ENCODE results near the gene BTNL8. TPM values are rescaled to one million over a fixed set of nuclear protein-coding genes. Genes with fewer than 3 reads are reported as not detected.

Gene BTNL8
- total and polyA plus RNA-seq, 9 donors, result 0.04 to 3.9 (median 0.32) TPM; not detected in 5

GRCh38 chr5:180914646-180915045 lies 15.7 kb downstream of the BTNL8 start:
- no peak overlapping the region for H3K4me3 ChIP-seq
- no peak for DNase-seq
- no peaks in the 10 kb centered on the region for H3K9me3 ChIP-seq
- TF ChIP-seq POLR2A (IDR thresholded peaks at IDR 0.05) (no peak), CTCF (IDR thresholded peaks at IDR 0.05) (no peak)
- H3K27ac ChIP-seq, result no peak overlapping the region
- H3K36me3 ChIP-seq, result no peaks in the 10 kb centered on the region
- H3K4me1 ChIP-seq (ENCODE audit: insufficient read depth), result no peaks in the 10 kb centered on the region
- H3K27me3 ChIP-seq, result no peaks in the 10 kb centered on the region
- intact Hi-C loops (cut with DNase I), result no loop called here
- WGBS, 3 donors, result 81 to 90% (median 85%) methylated on average over 2 of the region's 2 CpGs

- TF ChIP-seq EP300 (IDR thresholded peaks at IDR 0.05) (no peak), POLR2A (IDR thresholded peaks at IDR 0.05) (no peak)
- Histone ChIP-seq H3K9me3 (no peaks in the 10 kb centered on the region), H3K27me3 (no peaks in the 10 kb centered on the region), H3K4me1 (ENCODE audit: insufficient read depth) (no peaks in the 10 kb centered on the region), H3K27ac (no peak overlapping the region), H3K36me3 (no peaks in the 10 kb centered on the region), H3K4me3 (no peak overlapping the region)
- 55 to 67% (median 59%) methylated on average over 3 of the region's 3 CpGs for WGBS, 3 donors
- intact Hi-C loops (cut with DNase I), result no loop called here
- no peak for DNase-seq
Measured at GRCh38 chr5:180915924-180916323, 17.0 kb downstream of the BTNL8 start.

DNA sequence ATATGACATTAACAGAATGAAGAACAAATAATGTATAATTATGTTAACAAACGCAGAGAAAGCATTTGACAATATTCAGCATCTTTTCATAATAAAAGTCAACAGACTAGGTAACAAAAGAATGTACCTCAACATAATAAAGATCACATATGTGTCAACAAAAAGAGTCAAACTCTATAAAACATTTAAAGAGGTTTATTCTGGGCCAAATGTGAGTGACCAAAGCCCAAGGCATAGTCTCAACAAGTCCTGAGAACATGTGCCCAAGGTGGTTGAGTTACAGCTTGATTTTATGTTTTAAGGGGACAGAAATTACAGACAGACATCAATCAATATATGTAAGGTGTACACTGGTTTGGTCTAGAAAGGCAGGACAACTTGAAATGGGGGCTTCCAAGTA lies 19.4 kb downstream of the BTNL8 start:
- H3K4me1 ChIP-seq (ENCODE audit: insufficient read depth), result no peaks in the 10 kb centered on the region
- no peaks in the 10 kb centered on the region for H3K36me3 ChIP-seq
- no peak for DNase-seq
- no peak overlapping the region for H3K4me3 ChIP-seq
- TF ChIP-seq POLR2A (IDR thresholded peaks at IDR 0.05) (no peak), CTCF (IDR thresholded peaks at IDR 0.05) (no peak), EP300 (IDR thresholded peaks at IDR 0.05) (no peak)
- H3K27ac ChIP-seq, result no peak overlapping the region
- no peaks in the 10 kb centered on the region for H3K27me3 ChIP-seq
- WGBS, 3 donors, result 74 to 85% (median 79%) methylated on average over 1 of the region's 1 CpG
- intact Hi-C loops (cut with DNase I), result no loop called here
- H3K9me3 ChIP-seq, result no peaks in the 10 kb centered on the region

DNA sequence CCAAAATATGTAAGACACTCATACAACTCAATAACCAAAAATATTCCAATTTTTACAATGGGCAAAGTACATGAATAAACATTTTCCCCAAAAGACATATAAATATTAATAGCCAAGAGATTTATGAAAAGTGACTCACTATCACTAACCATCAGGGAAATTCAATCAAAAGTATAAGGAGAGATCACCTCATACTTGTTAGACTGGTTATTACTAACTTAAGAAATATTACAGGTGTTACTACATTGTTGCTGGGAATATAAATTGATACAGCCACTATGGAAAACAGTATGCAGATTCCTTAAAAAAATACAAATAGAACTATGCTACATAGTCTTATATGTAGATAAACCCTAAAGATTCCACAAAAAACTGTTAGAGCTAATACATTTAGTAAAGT lies 21.8 kb downstream of the BTNL8 start:
- intact Hi-C loops (cut with DNase I), result no loop called here
- Histone ChIP-seq H3K4me3 (no peak overlapping the region), H3K36me3 (no peaks in the 10 kb centered on the region), H3K27me3 (no peaks in the 10 kb centered on the region), H3K27ac (no peak overlapping the region), H3K4me1 (ENCODE audit: insufficient read depth) (no peaks in the 10 kb centered on the region), H3K9me3 (no peaks in the 10 kb centered on the region)
- no peak for DNase-seq
- no peak for TF ChIP-seq EP300 (IDR thresholded peaks at IDR 0.05)
- no peak for TF ChIP-seq POLR2A (IDR thresholded peaks at IDR 0.05)
- no peak for TF ChIP-seq CTCF (IDR thresholded peaks at IDR 0.05)

GRCh38 chr5:180922932-180923331 lies 24.0 kb downstream of the BTNL8 start:
- 80 to 95% (median 85%) methylated on average over 1 of the region's 1 CpG for WGBS, 3 donors
- no peak for DNase-seq
- no peak overlapping the region for H3K4me3 ChIP-seq
- H3K36me3 ChIP-seq, result no peaks in the 10 kb centered on the region
- H3K27ac ChIP-seq, result no peak overlapping the region
- H3K9me3 ChIP-seq, result no peaks in the 10 kb centered on the region
- intact Hi-C loops (cut with DNase I), result no loop called here
- H3K27me3 ChIP-seq, result no peaks in the 10 kb centered on the region
- TF ChIP-seq POLR2A (IDR thresholded peaks at IDR 0.05) (no peak), CTCF (IDR thresholded peaks at IDR 0.05) (no peak), EP300 (IDR thresholded peaks at IDR 0.05) (no peak)
- H3K4me1 ChIP-seq (ENCODE audit: insufficient read depth), result no peaks in the 10 kb centered on the region
